AG09319 (cell line): ENCODE measurements around the gene FOXP1.

Source experiments
- DNase-seq: peaks from one replicate; pipeline ENCODE4 v3.0.0-alpha.2; 2010; ENCODE audit warnings: low read depth; ENCODE audit errors: extremely low read depth
- CTCF ChIP-seq: IDR thresholded peaks from 2 replicates; pipeline ENCODE4 v1.5.1; 2011; ENCODE audit warnings: low read depth, mild to moderate bottlenecking, inconsistent platforms, low read length, moderate library complexity

FOXP1 gene

GRCh38 chr3:71487418-71487817, 96.1 kb downstream of the FOXP1 start:
- no peak for TF ChIP-seq CTCF
- no peak for DNase-seq

- no peak for DNase-seq
- no peak for TF ChIP-seq CTCF
Measured at GRCh38 chr3:71486831-71487230, 96.7 kb downstream of the FOXP1 start.

- TF ChIP-seq CTCF: no peak
Measured at GRCh38 chr3:71485896-71486295, 97.6 kb downstream of the FOXP1 start.

GRCh38 chr3:71484452-71484851, 99.1 kb downstream of the FOXP1 start:
- no peak for DNase-seq
- TF ChIP-seq CTCF: no peak

More at GRCh38 chr3:71485896-71486295, 97.6 kb downstream of the FOXP1 start:
- DNase-seq: no peak

- DNase-seq: no peak
- TF ChIP-seq CTCF: no peak
Measured at GRCh38 chr3:71484047-71484446, 99.5 kb downstream of the FOXP1 start.

- no peak for TF ChIP-seq CTCF
- no peak for DNase-seq
Measured at GRCh38 chr3:71482771-71483170, 100.8 kb downstream of the FOXP1 start.

GRCh38 chr3:71478568-71478967, 105.0 kb downstream of the FOXP1 start:
- no peak for TF ChIP-seq CTCF
- DNase-seq: no peak
